Ovary (tissue), 9 donors: ENCODE results near the gene TENT5C. TPM values are rescaled to one million over a fixed set of nuclear protein-coding genes. Genes with fewer than 3 reads are reported as not detected.

Experiments used
- DNase-seq, 5 donors: peaks; one replicate each; pipeline ENCODE4 v3.0.0-alpha.2; 2019 to 2020
- H3K27ac ChIP-seq, 2 donors: fragments of 200-600 bp; one replicate each; pipeline versions ENCODE4 v1.5.1 to v1.8.0; 2019 to 2022
- H3K27me3 ChIP-seq: fragments of 200-600 bp; one replicate; pipeline ENCODE4 v1.8.0; 2022
- H3K36me3 ChIP-seq: fragments of 200-600 bp; sonication (generic); one replicate; pipeline ENCODE4 v1.5.1; 2019
- H3K4me1 ChIP-seq: one replicate; pipeline ENCODE4 v1.8.1; 2013; ENCODE audit warnings: mild to moderate bottlenecking, moderate library complexity; ENCODE audit not compliant: insufficient read depth
- H3K4me3 ChIP-seq: fragments of 200-600 bp; sonication (generic); one replicate; pipeline ENCODE4 v1.5.1; 2017
- H3K9me3 ChIP-seq, 2 donors: fragments of 200-600 bp in 1 of 2; sonication (generic) in 1 of 2; one replicate each; pipeline versions ENCODE4 v1.5.1 to v1.8.1; 2013 to 2019; ENCODE audit warnings: mild to moderate bottlenecking in 1 of 2, moderate library complexity in 1 of 2
- CTCF ChIP-seq, 3 donors: fragments of 450-650 bp in 2 of 3; fragments of 200-600 bp in 1 of 3; IDR thresholded peaks; one replicate each; pipeline versions ENCODE4 v1.5.1 to v1.8.0; 2016 to 2022; ENCODE audit warnings: antibody characterized with exemption in 3 of 3, mild to moderate bottlenecking in 1 of 3
- EP300 ChIP-seq: sonication (generic); formaldehyde crosslinking; IDR thresholded peaks from one replicate; pipeline ENCODE4 v1.6.1; 2017; ENCODE audit warnings: antibody characterized with exemption
- POLR2A ChIP-seq: fragments of 450-650 bp; IDR thresholded peaks from one replicate; pipeline ENCODE4 v1.6.1; 2017; ENCODE audit warnings: antibody characterized with exemption, mild to moderate bottlenecking, moderate library complexity
- WGBS, 3 donors: extraction: QIAGEN DNeasy Blood & Tissue Kit in 1 of 3; methylation state at CpG; one replicate each; pipeline versions ENCODE4 v1.1.5 to v1.1.7; 2013 to 2017; 5-methylcytosine and 5-hydroxymethylcytosine counted together
- intact Hi-C, 4 donors: fragments of 100-400 bp; cut with DNase I; formaldehyde crosslinking; loops; one replicate each; pipeline versions ENCODE4 v1.11.0 to v1.15.1; 2022 to 2023
- polyA plus RNA-seq, 2 donors: library from polyadenylated mRNA; stranded (reverse); fragments of 200-250 nt in 1 of 2; fragments of 350-450 nt in 1 of 2; fragmentation: Illumina TruSeq in 1 of 2; extraction: RNeasy Lipid Tissue Mini Kit (QIAGEN cat#74804) in 1 of 2; gene quantifications; one replicate each; pipeline ENCODE4 v1.2.3, GENCODE V29; 2013 to 2014
- total RNA-seq, 7 donors: library from RNA; depleted of rRNA in 2 of 7; stranded (reverse); fragments of >200 nt in 2 of 7; fragmentation: NEBNext Ultra II Directional in 3 of 7; extraction: Animal tissue kit (Norgen Biotek cat#: 25700) in 3 of 7; gene quantifications; one replicate each; pipeline versions ENCODE4 v1.1.0 to v1.2.4, GENCODE V29; 2016 to 2023
- donor health status: DM: no; HTN: no; CAD: no; lungs with moderate emphysema.
- donor health status: DM: no; HTN: no; CAD: no.
- donor health status: Bipolar disorder and iron deficiency.
- donor health status: DM: yes; HTN: yes; CAD: no.
- donor health status: DM: no; HTN: no; CAD: no.
- donor health status: DM: yes; HTN: yes; CAD: no.

The TENT5C gene
- total and polyA plus RNA-seq, 9 donors, result 2.6 to 24.7 (median 11.4) TPM

GRCh38 chr1:117645343-117645742 lies 39.5 kb downstream of the TENT5C start:
- Histone ChIP-seq H3K27ac (no peak overlapping the region), H3K36me3 (no peaks in the 10 kb centered on the region), H3K4me3 (no peak overlapping the region), H3K9me3 (no peaks in the 10 kb centered on the region), H3K27me3 (no peaks in the 10 kb centered on the region), H3K4me1 (no peaks in the 10 kb centered on the region)
- TF ChIP-seq CTCF (IDR thresholded peaks at IDR 0.05), result no peak
- TF ChIP-seq EP300, result no peak
- no peak for TF ChIP-seq POLR2A
- intact Hi-C loops, result no loop called here
- DNase-seq, result no peak
- WGBS, 3 donors, result 88 to 93% (median 89%) methylated on average over 4 of the region's 4 CpGs

- intact Hi-C loops, result no loop called here
- no peak overlapping the region for H3K4me3 ChIP-seq
- no peaks in the 10 kb centered on the region for H3K27me3 ChIP-seq
- no peaks in the 10 kb centered on the region for H3K36me3 ChIP-seq
- no peaks in the 10 kb centered on the region for H3K9me3 ChIP-seq
- H3K27ac ChIP-seq, result no peak overlapping the region
- no peaks in the 10 kb centered on the region for H3K4me1 ChIP-seq
- WGBS, 3 donors, result 86 to 91% (median 87%) methylated on average over 9 to 10 of the region's 10 CpGs
- TF ChIP-seq POLR2A (no peak), EP300 (no peak), CTCF (IDR thresholded peaks at IDR 0.05) (no peak)
- DNase-seq, result no peak
These were observed 40.4 kb downstream of the TENT5C start for GRCh38 chr1:117646007-117646811.

GRCh38 chr1:117646956-117647355 lies 41.1 kb downstream of the TENT5C start:
- Histone ChIP-seq H3K4me3 (no peak overlapping the region), H3K4me1 (no peaks in the 10 kb centered on the region), H3K9me3 (no peaks in the 10 kb centered on the region), H3K27me3 (no peaks in the 10 kb centered on the region), H3K27ac (no peak overlapping the region), H3K36me3 (no peaks in the 10 kb centered on the region)
- TF ChIP-seq CTCF (IDR thresholded peaks at IDR 0.05), result no peak
- no peak for TF ChIP-seq EP300
- no peak for TF ChIP-seq POLR2A
- 84 to 95% (median 93%) methylated on average over 12 of the region's 12 CpGs for whole genome bisulfite sequencing, 3 donors
- DNase-seq, result no peak
- intact Hi-C loops, result no loop called here

GRCh38 chr1:117648015-117648414 lies 42.2 kb downstream of the TENT5C start:
- Histone ChIP-seq H3K4me3 (no peak overlapping the region), H3K27me3 (no peaks in the 10 kb centered on the region), H3K4me1 (no peaks in the 10 kb centered on the region), H3K9me3 (no peaks in the 10 kb centered on the region), H3K36me3 (no peaks in the 10 kb centered on the region), H3K27ac (no peak overlapping the region)
- intact Hi-C loops, result no loop called here
- no peak for TF ChIP-seq EP300
- no peak for TF ChIP-seq CTCF (IDR thresholded peaks at IDR 0.05)
- TF ChIP-seq POLR2A, result no peak
- DNase-seq, result no peak
- WGBS, 3 donors, result 42 to 97% (median 90%) methylated on average over 2 of the region's 2 CpGs
